HEK293T (cell line): ENCODE data around the gene USO1.

Experiments used
- CTCF ChIA-PET: fragments of 350-600 bp; formaldehyde crosslinking; extraction: SDS; loops from one replicate; lab custom pipeline; 2021; ENCODE audit warnings: antibody characterized with exemption, inconsistent platforms; lab: Yijun Ruan, JAX
- POLR2A ChIA-PET: fragments of 350-600 bp; formaldehyde crosslinking; extraction: SDS; loops from one replicate; lab custom pipeline; 2020; ENCODE audit warnings: antibody characterized with exemption, inconsistent platforms; lab: Yijun Ruan, JAX
- DNase-seq: peaks from one replicate; pipeline ENCODE4 v3.0.0; 2012; ENCODE audit warnings: mixed read lengths; ENCODE audit errors: extremely low spot score
- ARNT ChIP-seq: fragments of 450-650 bp; IDR thresholded peaks from 2 replicates; pipeline ENCODE4 v1.6.1; 2017; ENCODE audit warnings: mild to moderate bottlenecking
- BHLHE40 ChIP-seq: fragments of 450-650 bp; IDR thresholded peaks from 2 replicates; pipeline ENCODE4 v1.6.1; 2016; ENCODE audit warnings: mild to moderate bottlenecking, moderate library complexity, borderline replicate concordance
- CTBP1 ChIP-seq: fragments of 450-650 bp; IDR thresholded peaks from 2 replicates; pipeline ENCODE4 v1.6.1; 2016; ENCODE audit warnings: borderline replicate concordance
- ELF4 ChIP-seq: fragments of 450-650 bp; IDR thresholded peaks from 2 replicates; pipeline ENCODE4 v1.6.1; 2017; ENCODE audit warnings: antibody characterized with exemption
- FOXA1 ChIP-seq: fragments of 450-650 bp; IDR thresholded peaks from 2 replicates; pipeline ENCODE4 v1.6.1; 2016; ENCODE audit warnings: mild to moderate bottlenecking
- FOXK2 ChIP-seq: fragments of 450-650 bp; IDR thresholded peaks from 2 replicates; pipeline ENCODE4 v1.6.1; 2016; ENCODE audit warnings: mild to moderate bottlenecking
- FOXM1 ChIP-seq: fragments of 450-650 bp; IDR thresholded peaks from 2 replicates; pipeline ENCODE4 v1.6.1; 2017; ENCODE audit warnings: mild to moderate bottlenecking, borderline replicate concordance
- HDGF ChIP-seq: fragments of 450-650 bp; IDR thresholded peaks from 2 replicates; pipeline ENCODE4 v1.6.1; 2017; ENCODE audit warnings: antibody characterized with exemption, borderline replicate concordance
- L3MBTL2 ChIP-seq: fragments of 450-650 bp; conservative IDR thresholded peaks from 2 replicates; pipeline ENCODE4 v1.6.1; 2016; ENCODE audit warnings: mild to moderate bottlenecking
- LEF1 ChIP-seq: fragments of 450-650 bp; IDR thresholded peaks from 2 replicates; pipeline ENCODE4 v1.6.1; 2017; ENCODE audit warnings: mild to moderate bottlenecking, borderline replicate concordance
- NFRKB ChIP-seq: fragments of 450-650 bp; IDR thresholded peaks from 2 replicates; pipeline ENCODE4 v1.6.1; 2016; ENCODE audit warnings: mild to moderate bottlenecking, moderate library complexity
- SP1 ChIP-seq: fragments of 450-650 bp; IDR thresholded peaks from 2 replicates; pipeline ENCODE4 v1.6.1; 2017
- SUZ12 ChIP-seq: fragments of 450-650 bp; IDR thresholded peaks from 2 replicates; pipeline ENCODE4 v1.6.1; 2016; ENCODE audit warnings: mild to moderate bottlenecking
- TARDBP ChIP-seq: fragments of 450-650 bp; IDR thresholded peaks from 2 replicates; pipeline ENCODE4 v1.6.1; 2016
- ZNF384 ChIP-seq: fragments of 450-650 bp; IDR thresholded peaks from 2 replicates; pipeline ENCODE4 v1.6.1; 2016
- TF ChIP-seq, protein P1 (sequence below): fragments of 450-650 bp; IDR thresholded peaks from 2 replicates; pipeline ENCODE4 v1.6.1; 2016

Gene USO1

DNA sequence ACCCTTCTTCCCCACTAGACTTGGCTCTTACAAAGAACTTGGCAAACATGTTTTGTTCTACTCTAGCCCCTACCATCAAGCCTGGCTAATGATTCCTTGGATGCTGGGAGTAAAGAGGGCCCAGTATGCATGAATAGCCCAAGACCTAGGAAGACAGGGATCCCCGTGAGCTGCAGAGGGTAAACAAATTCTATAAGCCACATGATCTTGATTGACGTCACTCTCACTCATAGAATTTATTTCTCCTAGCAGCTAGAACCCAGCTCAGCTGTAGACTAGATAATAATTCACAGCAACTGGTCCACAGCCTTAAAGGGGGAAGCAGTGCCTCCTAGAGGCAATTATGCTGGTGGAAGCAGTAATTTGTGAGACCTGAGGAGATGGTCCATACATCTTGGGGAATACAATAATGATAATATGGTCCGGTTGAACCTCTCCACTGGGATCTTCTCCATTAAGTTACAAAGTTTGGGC lies 16.1 kb upstream of the USO1 start:
- CTCF ChIA-PET: interaction anchor here (1.2 kb wide), 1 partner anchor 16 kb away, joined by 3 read pairs; the partner anchor contains the start of gene USO1
- no peak for TF ChIP-seq TARDBP
- no peak for TF ChIP-seq ZNF384
- no peak for TF ChIP-seq LEF1
- TF ChIP-seq HDGF: no peak
- no peak for TF ChIP-seq SUZ12
- TF ChIP-seq, protein P1, sequence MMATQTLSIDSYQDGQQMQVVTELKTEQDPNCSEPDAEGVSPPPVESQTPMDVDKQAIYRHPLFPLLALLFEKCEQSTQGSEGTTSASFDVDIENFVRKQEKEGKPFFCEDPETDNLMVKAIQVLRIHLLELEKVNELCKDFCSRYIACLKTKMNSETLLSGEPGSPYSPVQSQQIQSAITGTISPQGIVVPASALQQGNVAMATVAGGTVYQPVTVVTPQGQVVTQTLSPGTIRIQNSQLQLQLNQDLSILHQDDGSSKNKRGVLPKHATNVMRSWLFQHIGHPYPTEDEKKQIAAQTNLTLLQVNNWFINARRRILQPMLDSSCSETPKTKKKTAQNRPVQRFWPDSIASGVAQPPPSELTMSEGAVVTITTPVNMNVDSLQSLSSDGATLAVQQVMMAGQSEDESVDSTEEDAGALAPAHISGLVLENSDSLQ: no peak
- TF ChIP-seq FOXA1: no peak
- TF ChIP-seq CTBP1: no peak
- TF ChIP-seq SP1: no peak
- no peak for TF ChIP-seq L3MBTL2
- no peak for TF ChIP-seq NFRKB
- TF ChIP-seq FOXM1: no peak
- no peak for TF ChIP-seq FOXK2
- TF ChIP-seq BHLHE40: no peak
- no peak for TF ChIP-seq ELF4
- TF ChIP-seq ARNT: no peak
- DNase-seq: no peak
- POLR2A ChIA-PET: no interaction called here

DNA sequence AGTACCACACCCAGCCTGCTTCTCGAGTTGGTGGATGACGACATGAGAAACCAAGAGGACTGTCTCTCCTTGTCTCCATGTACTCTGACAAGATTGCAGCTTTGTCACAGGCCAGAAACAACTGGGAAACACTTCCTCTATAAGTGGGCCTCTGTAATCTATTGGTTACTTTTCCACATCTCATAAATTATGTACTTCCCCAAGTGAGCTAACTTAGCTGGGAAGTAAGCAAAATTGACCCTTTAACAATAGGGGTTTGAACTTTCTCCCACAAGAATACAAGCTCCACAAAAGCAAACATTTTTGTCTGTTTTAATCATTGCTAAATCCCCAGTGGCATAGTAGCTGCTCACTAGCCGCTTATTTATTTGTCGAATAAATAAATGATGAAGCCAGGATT lies 14.1 kb upstream of the USO1 start:
- no peak for DNase-seq
- ChIA-PET POLR2A (interaction anchor here (1.7 kb wide), 1 partner anchor 14 kb away, joined by 14 read pairs; the partner anchor contains the start of gene USO1), CTCF (interaction anchor here (0.6 kb wide), 1 partner anchor 121 kb away, joined by 3 read pairs; no protein-coding TSS in a partner anchor)
- no peak for TF ChIP-seq ELF4
- no peak for TF ChIP-seq ZNF384
- no peak for TF ChIP-seq HDGF
- no peak for TF ChIP-seq FOXK2
- TF ChIP-seq SUZ12: no peak
- TF ChIP-seq BHLHE40: no peak
- TF ChIP-seq ARNT: no peak
- no peak for TF ChIP-seq FOXA1
- no peak for TF ChIP-seq LEF1
- TF ChIP-seq, protein P1: no peak
- no peak for TF ChIP-seq FOXM1
- TF ChIP-seq CTBP1: no peak
- no peak for TF ChIP-seq TARDBP
- TF ChIP-seq NFRKB: no peak

DNA sequence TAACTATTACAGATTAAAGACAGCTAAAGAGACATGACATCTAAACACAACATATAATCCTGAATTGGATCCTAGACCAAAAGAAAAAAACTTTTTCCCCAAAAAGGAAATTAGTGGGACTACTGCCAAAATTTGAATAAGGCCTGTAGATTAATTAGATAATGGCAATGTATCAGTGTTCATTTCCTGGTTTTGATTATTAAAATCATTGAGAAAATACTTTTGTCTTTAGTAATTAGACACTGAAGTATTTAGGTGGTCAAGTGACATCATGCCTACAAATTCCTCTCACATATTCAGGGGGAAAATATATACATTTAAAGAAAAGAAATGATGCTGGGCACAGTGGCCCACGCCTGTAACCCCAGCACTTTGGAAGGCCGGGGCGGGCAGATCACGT lies 10.4 kb upstream of the USO1 start:
- ChIA-PET POLR2A (interaction anchor here (1.1 kb wide), 1 partner anchor 10 kb away, joined by 3 read pairs; the partner anchor contains the start of gene USO1), CTCF (interaction anchor here (2.2 kb wide), 1 partner anchor 10 kb away, joined by 9 read pairs; the partner anchor contains the start of gene USO1)
- no peak for DNase-seq
- no peak for TF ChIP-seq FOXA1
- no peak for TF ChIP-seq CTBP1
- no peak for TF ChIP-seq ZNF384
- TF ChIP-seq TARDBP: no peak
- no peak for TF ChIP-seq FOXM1
- TF ChIP-seq, protein P1: no peak
- no peak for TF ChIP-seq NFRKB
- TF ChIP-seq SUZ12: no peak
- TF ChIP-seq FOXK2: no peak
- TF ChIP-seq HDGF: no peak
- no peak for TF ChIP-seq ARNT
- no peak for TF ChIP-seq LEF1
- TF ChIP-seq L3MBTL2: no peak
- TF ChIP-seq ELF4: no peak
- TF ChIP-seq SP1: no peak
- TF ChIP-seq BHLHE40: no peak

DNA sequence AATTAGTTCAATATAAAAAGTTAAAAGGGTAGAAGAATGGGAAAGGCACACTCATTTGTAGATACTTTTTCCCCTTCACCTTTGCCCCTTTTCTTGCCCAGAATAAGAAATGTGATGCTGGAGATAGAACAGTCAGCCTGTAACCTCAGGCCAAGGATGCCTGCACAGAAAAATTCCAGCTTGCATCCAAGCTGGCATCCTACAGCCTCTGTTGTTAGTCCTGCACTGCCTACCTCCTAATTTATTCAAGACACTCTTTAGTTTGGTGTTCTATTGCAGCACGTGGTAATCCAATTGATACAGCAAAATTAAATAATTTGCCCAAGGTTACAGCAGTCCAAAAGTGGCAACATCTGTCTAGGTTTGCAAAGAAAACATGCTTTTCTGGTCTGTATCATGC lies 9.7 kb upstream of the USO1 start:
- CTCF ChIA-PET: interaction anchor here (2.2 kb wide), 1 partner anchor 9 kb away, joined by 9 read pairs; the partner anchor contains the start of gene USO1

More for the DNA sequence above, 9.7 kb upstream of the USO1 start:
- DNase-seq: no peak
- TF ChIP-seq L3MBTL2 (no peak), FOXK2 (no peak), TARDBP (no peak), FOXM1 (no peak), SP1 (no peak), ARNT (no peak), HDGF (no peak), LEF1 (no peak), FOXA1 (no peak), CTBP1 (no peak)
- TF ChIP-seq, protein P1: no peak
- POLR2A ChIA-PET: interaction anchor here (2.1 kb wide), 1 partner anchor 10 kb away, joined by 13 read pairs; the partner anchor contains the start of gene USO1
